Umbilical cord (tissue), 2 donors: ENCODE results near the gene CCDC43. TPM values are rescaled to one million over a fixed set of nuclear protein-coding genes. Genes with fewer than 3 reads are reported as not detected.
A peak's percentile ranks its signal among the peaks of the same experiment; 100 is the strongest.
"Not testable (repeated sequence)": the region's sequence is repeated elsewhere in the genome, so short reads cannot be mapped to it uniquely, and the experiment has no call there.

Experiments
- DNase-seq: peaks from one replicate; pipeline ENCODE4 v3.0.0-alpha.2; 2015; ENCODE audit warnings: low spot score
- total RNA-seq: library from RNA; depleted of rRNA; stranded (reverse); fragments of >200 nt; gene quantifications from one replicate; pipeline ENCODE4 v1.2.3, GENCODE V29; 2014; ENCODE audit warnings: low replicate concordance; ENCODE audit not compliant: insufficient read depth

The CCDC43 gene
- 31.1 TPM for total RNA-seq

DNA sequence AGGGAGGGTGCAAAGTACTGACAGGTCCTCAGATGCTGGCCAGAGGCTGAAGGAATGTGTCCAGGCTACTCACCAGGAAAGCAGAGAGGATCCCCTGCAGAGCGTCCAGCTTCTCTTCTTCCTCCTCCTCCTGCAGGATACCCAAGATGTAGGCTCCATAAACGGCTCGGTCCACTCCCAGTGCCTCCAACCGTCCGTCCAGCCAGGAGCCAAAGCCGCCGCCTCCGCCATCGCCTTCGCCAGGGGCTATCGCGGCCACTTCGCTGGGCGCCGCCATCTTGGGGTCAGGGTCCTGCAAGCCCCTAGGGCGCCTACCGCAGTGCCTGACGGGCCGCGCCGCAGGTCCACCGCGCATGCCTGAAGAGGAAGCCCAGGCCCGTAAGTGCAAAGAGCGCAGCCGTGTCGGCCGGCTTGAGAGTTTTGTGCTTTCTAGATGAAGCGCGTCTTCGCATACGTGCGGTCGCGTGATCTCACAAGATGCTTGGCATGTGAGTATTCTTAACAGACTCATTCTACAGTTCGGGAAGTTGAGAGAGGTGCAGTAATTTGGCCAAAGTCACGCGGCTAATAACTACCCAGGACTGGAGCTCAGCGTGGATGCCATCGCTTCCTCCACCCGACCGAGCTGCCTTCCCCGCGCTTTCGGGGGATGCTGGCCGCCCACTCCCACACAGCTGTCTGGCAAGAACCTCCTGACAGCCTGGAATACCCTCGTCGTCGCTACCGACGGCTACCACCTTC lies at the start of gene CCDC43:
CCDC43 (minus strand) TSS at position 300 of the 741 bp plus-strand sequence; CDS start at position 277, 23 bp downstream.
- DNase-seq = peak; percentile 94

DNA sequence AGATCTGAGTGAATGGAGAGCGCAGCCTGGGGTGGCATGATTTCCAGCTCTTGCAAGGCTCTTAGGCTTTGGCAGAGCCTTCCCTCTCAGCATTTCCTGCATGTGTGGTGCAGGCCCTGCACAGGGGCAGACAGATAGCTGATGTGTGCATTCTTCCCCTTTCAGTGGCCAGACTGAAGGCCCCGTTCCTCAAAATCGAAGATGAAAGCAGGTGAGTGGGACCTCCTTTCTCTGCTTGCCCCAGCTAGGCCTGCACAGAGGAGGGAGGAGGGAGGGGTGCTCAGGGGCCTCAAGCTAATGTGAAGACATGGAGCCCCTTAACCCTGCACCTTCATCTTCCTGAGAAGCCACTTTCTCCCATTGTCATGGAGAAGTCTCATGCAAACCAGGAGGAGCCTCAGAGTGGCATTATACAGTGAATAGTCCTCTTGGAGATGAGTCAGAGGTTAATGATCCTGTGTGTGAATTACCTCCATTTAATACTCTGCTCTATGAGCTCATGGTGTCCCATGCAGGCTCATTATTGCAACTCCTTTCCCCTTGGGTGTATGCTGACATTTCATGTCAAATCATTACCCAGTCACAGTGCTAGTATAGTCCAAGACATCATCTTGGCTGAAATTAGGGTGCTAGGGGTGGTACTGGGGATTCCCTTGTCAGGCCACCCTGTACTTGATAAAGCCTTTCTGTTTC lies 48.8 kb upstream of the CCDC43 start:
- no peak for DNase-seq

- no peak for DNase-seq
Observed at GRCh38 chr17:44736551-44737240, 47.1 kb upstream of the CCDC43 start.

DNA sequence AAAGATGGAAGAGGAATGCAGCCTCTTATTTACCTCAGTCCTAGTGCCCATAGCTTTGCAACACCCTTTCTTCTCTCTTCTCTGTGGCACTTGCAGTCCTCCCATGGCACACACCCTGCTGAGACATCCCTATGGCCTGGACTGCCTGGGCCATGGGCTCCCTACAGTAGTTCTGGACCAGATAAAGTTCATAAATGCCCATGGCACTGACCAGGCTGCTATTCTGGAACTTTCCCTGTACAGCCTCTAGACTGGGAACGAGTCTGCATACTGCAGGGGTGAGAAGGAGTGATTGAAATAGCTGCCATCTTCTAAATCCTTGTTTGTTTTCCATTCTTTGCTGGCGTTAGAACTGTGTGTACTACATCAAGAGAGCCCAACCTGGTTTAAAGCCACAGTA lies 44.7 kb upstream of the CCDC43 start:
- no peak for DNase-seq

- no peak for DNase-seq
Observed at GRCh38 chr17:44733753-44734152, 44.2 kb upstream of the CCDC43 start.

- not testable (repeated sequence) for DNase-seq
Observed at GRCh38 chr17:44726121-44726520, 36.5 kb upstream of the CCDC43 start.

DNA sequence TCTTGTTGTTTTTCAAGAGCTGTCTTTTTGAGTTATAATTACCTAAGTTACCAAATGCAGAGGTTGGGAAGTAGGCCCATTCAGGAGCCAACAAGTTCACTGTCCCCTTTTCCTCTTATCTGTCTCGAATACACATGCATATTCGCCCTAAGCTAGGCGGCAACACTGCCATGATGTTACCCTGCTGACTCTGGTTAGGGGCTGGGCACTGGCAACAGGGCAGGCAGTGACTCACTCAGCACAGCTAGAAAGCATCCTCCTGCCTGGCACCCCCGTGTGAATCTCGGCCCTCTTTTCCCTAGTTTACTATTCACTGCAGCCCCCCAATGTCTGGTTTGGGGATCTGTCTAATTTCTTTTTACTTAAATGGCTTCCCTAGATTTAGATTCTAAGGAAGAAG lies 32.7 kb upstream of the CCDC43 start:
- DNase-seq = no peak

- DNase-seq = no peak
Observed at GRCh38 chr17:44719444-44719843, 29.9 kb upstream of the CCDC43 start.

DNA sequence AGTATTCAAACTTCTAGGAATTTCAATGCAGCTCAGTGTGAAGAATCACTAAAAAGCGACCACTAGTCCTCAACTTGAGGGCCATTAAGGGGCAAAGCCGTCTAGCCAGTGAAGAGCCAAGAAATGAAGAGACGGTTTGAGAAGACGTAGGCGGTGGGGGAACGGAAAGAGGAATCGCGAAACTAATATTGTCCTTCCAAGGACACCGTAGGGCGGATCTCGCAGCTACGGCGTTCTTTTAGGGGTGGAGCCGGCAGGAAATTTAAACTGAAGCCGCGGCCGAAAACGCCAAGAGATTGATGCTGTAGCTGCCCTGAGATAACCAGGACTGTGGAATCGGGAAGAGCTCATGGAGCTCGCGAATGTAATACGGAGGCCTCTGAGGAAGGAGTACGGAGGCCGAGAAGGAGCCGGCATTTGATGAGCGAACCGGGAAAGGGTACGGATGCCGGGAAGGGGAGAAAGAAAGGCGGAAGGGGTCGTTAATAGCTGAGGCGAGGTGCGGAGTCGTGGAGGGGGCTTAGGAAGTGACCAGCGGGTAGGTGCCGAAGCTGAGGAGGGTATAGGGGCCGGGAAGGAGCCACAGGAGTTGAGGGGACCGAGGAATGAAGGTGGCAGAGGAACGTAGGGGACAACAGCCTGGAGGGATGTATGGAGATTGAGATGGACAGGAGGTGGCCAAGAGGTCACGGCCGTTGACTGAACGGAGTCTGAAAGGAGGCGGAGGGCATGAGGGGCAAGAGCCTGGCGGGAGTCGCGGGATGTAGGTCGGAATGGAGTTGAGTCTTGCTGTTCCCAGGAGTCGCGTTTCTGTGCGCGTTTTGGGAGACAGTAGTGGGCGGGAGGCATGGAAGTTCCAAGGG lies 19.1 kb upstream of the CCDC43 start, which contains the start of gene DBF4B:
DBF4B (plus strand) TSS at position 265 of the 863 bp plus-strand sequence; CDS start at position 421, 156 bp downstream.
- DNase-seq = peak; percentile 96

- no peak for DNase-seq
Observed at GRCh38 chr17:44707755-44708400, 18.3 kb upstream of the CCDC43 start.

GRCh38 chr17:44700288-44700687 lies 10.7 kb upstream of the CCDC43 start:
- not testable (repeated sequence) for DNase-seq

GRCh38 chr17:44693609-44694008 lies 4.0 kb upstream of the CCDC43 start:
- DNase-seq = no peak

DNA sequence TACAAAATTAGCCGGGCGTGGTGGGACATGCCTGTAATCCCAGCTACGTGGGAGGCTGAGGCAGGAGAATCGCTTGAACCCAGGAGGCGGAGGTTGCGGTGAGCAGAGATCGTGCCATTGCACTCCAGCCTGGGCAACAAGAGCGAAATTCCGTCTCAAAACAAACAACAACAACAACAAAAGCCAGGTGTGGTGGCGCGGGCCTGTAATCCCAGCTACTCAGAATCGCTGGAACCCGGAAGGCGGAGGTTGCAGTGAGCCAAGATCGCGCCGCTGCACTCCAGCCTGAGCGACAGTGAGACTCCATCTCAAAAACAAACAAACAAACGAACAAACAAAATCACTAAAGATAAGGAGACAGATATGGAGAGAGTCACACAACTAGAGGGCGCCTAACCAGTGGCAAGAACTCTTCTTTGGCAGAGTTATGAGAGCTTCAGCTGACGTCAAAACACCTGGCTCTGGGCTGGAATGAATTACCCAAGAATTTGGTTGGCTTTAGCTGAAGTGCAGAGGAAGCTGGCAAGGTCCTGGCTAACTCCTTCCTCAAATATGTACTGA lies 1.2 kb upstream of the CCDC43 start:
- not testable (repeated sequence) for DNase-seq

- no peak for DNase-seq
Observed at GRCh38 chr17:44688675-44689476, 700 bp downstream of the CCDC43 start.

GRCh38 chr17:44688200-44688599 lies 1.4 kb downstream of the CCDC43 start:
- DNase-seq = no peak

DNA sequence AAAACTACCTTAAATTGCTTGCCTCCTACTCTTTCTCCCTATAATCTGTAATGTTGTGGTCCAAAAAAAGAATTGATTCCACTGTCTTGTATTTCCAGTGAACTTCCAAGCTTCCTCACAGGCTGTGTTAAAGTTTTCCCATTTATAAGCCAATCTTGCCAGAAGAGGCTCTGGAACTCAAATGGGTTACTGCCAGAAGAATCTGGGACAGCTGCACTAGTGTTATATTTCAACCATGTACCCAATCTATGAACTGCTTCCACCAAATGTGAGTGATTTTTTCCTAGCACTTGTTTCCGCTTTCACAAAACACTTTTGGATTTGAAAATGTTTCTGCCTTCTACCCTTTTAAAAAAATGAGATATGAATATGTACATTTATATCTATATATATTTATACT lies 1.8 kb downstream of the CCDC43 start:
- DNase-seq = no peak

- not testable (repeated sequence) for DNase-seq
Observed at GRCh38 chr17:44683303-44683702, 6.3 kb downstream of the CCDC43 start.

DNA sequence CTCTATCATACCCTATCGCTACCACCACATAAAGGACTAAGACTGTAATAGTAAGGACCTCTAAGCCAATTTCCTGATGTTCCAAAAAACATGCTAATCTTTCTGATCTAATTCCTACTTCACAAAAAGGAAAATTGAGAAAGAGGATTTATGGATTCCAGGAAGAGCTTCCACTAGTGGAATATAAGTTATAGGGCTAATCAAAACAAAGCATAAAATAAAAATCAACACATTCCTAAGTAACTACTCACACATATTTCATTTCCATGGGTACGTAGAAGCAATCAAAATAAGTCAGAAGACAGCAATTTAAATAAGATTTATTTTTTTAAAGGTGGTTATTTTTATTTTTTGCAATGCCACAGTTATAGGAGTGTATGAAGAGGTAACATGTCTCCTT lies 12.4 kb downstream of the CCDC43 start:
- no peak for DNase-seq

- DNase-seq = no peak
Observed at GRCh38 chr17:44673893-44674292, 15.7 kb downstream of the CCDC43 start.
